HCT116 (cell line): Measurements from ENCODE around the gene CNOT2. TPM values are rescaled to one million over a fixed set of nuclear protein-coding genes. Genes with fewer than 3 reads are reported as not detected.

ENCODE experiments used
- ATAC-seq: fragments of 200-7000 bp; cut with Tn5 transposase; 2 replicates; pipeline ENCODE4 v1.9.1; 2020; ENCODE audit warnings: mild to moderate bottlenecking, moderate library complexity
- BruUV-seq: library from RNA; stranded (reverse); fragments of 400-500 nt; replicated peaks from 2 replicates; lab custom pipeline; 2021; lab: Mats Ljungman, UMichigan
- CTCF ChIA-PET: fragments of 300-600 bp; sonication (Branson Sonifier 250); formaldehyde crosslinking; loops from one replicate; lab custom pipeline; 2021; ENCODE audit warnings: antibody characterized with exemption; lab: Charles Lee
- POLR2A ChIA-PET: fragments of 300-600, 350-600 bp; sonication (Branson Sonifier 250); formaldehyde crosslinking; loops from one replicate; lab custom pipeline; 2021; ENCODE audit warnings: antibody characterized with exemption; lab: Charles Lee
- RAD21 ChIA-PET, 2 experiments: fragments of 300-600 bp; sonication (Branson Sonifier 250); formaldehyde crosslinking; loops; one replicate each; lab custom pipeline; 2023; ENCODE audit warnings: low total read pairs in 2 of 2; ENCODE audit not compliant: uncharacterized antibody in 2 of 2, unreplicated experiment in 2 of 2, low non-redundant PET in 1 of 2; lab: Charles Lee
- DNase-seq: peaks from one replicate; pipeline ENCODE4 v3.0.0-alpha.2; 2010; ENCODE audit warnings: low read depth, low spot score
- H2AFZ ChIP-seq: fragments of 200-600 bp; shearing (Covaris generic), sonication (generic); 2 replicates; pipeline ENCODE4 v1.6.1; 2017; ENCODE audit warnings: low read depth, mixed run types, mixed read lengths, antibody characterized with exemption, low read length; ENCODE audit not compliant: poor library complexity, severe bottlenecking
- H3K27ac ChIP-seq: 2 replicates; pipeline ENCODE4 v1.5.1; 2012; ENCODE audit warnings: low read depth, low read length
- H3K27me3 ChIP-seq: fragments of 200-600 bp; sonication (generic); 2 replicates; pipeline ENCODE4 v1.6.1; 2016; ENCODE audit warnings: mixed run types, low read length, mixed read lengths; ENCODE audit not compliant: insufficient read depth
- H3K36me3 ChIP-seq, 2 experiments: fragments of 200-500 bp in 1 of 2; fragments of 200-600 bp in 1 of 2; sonication (Bioruptor generic) in 1 of 2; sonication (generic) in 1 of 2; 2 replicates each; pipeline versions ENCODE4 v1.5.1 to v1.6.1; 2014 to 2016; ENCODE audit warnings: low read length in 2 of 2, inconsistent platforms in 1 of 2, mixed read lengths in 1 of 2, mixed run types in 1 of 2; ENCODE audit not compliant: insufficient read depth in 2 of 2, control insufficient read depth in 1 of 2
- H3K4me1 ChIP-seq, 2 experiments: fragments of 200-600 bp in 1 of 2; sonication (generic) in 1 of 2; 2 replicates each; pipeline versions ENCODE4 v1.5.1 to v1.6.1; 2012 to 2017; ENCODE audit warnings: low read length in 2 of 2, inconsistent platforms in 1 of 2, mild to moderate bottlenecking in 1 of 2, mixed read lengths in 1 of 2, mixed run types in 1 of 2, moderate library complexity in 1 of 2; ENCODE audit not compliant: insufficient read depth in 2 of 2, control insufficient read depth in 1 of 2
- H3K4me2 ChIP-seq: fragments of 200-600 bp; sonication (generic); 2 replicates; pipeline ENCODE4 v1.6.1; 2017; ENCODE audit warnings: mixed run types, low read length, mixed read lengths
- H3K4me3 ChIP-seq, 2 experiments: fragments of 200-600 bp in 1 of 2; sonication (generic) in 1 of 2; replicated peaks in 1 of 2; 2 replicates each; pipeline ENCODE4 v1.5.1; 2011 to 2016; ENCODE audit warnings: low read length in 2 of 2, control low read depth in 1 of 2, low read depth in 1 of 2, mild to moderate bottlenecking in 1 of 2, mixed read lengths in 1 of 2, mixed run types in 1 of 2
- H3K79me2 ChIP-seq: fragments of 200-600 bp; sonication (generic); 2 replicates; pipeline ENCODE4 v1.6.1; 2017; ENCODE audit warnings: mild to moderate bottlenecking, mixed run types, low read length, moderate library complexity, mixed read lengths; ENCODE audit not compliant: insufficient read depth
- H3K9ac ChIP-seq: fragments of 200-600 bp; sonication (generic); 2 replicates; pipeline ENCODE4 v1.6.1; 2016; ENCODE audit warnings: low read length, mixed read lengths
- H3K9me2 ChIP-seq: fragments of 200-600 bp; sonication (generic), shearing (Covaris generic); 2 replicates; pipeline ENCODE4 v1.6.1; 2017; ENCODE audit warnings: mixed run types, mild to moderate bottlenecking, moderate library complexity; ENCODE audit not compliant: insufficient read depth
- H3K9me3 ChIP-seq, 2 experiments: fragments of 200-500 bp in 1 of 2; fragments of 200-600 bp in 1 of 2; sonication (Bioruptor generic) in 1 of 2; sonication (generic) in 1 of 2; 2 replicates each; pipeline ENCODE4 v1.6.1; 2014 to 2017; ENCODE audit warnings: low read length in 2 of 2, mixed read lengths in 2 of 2, inconsistent platforms in 1 of 2, low read depth in 1 of 2, mild to moderate bottlenecking in 1 of 2, mixed run types in 1 of 2, moderate library complexity in 1 of 2; ENCODE audit not compliant: control insufficient read depth in 1 of 2, insufficient read depth in 1 of 2
- H4K20me1 ChIP-seq: fragments of 200-600 bp; sonication (generic), shearing (Covaris generic); 2 replicates; pipeline ENCODE4 v1.6.1; 2017; ENCODE audit warnings: mixed run types, mild to moderate bottlenecking, moderate library complexity; ENCODE audit not compliant: insufficient read depth
- EGR1 ChIP-seq: IDR thresholded peaks from 2 replicates; pipeline ENCODE4 v1.6.1; 2012; ENCODE audit warnings: low read depth
- EZH2phosphoT487 ChIP-seq: fragments of 200-600 bp; IDR thresholded peaks from 2 replicates; pipeline ENCODE4 v1.6.1; 2018; ENCODE audit warnings: antibody characterized with exemption, borderline replicate concordance
- JUND ChIP-seq: IDR thresholded peaks from 2 replicates; pipeline ENCODE4 v1.6.1; 2012
- MAX ChIP-seq: IDR thresholded peaks from 2 replicates; pipeline ENCODE4 v1.6.1; 2012
- POLR2A ChIP-seq: IDR thresholded peaks from 2 replicates; pipeline ENCODE4 v1.7.0; 2011; ENCODE audit warnings: borderline replicate concordance; ENCODE audit not compliant: insufficient read depth, insufficient read length; ENCODE audit errors: extremely low read depth
- RAD21 ChIP-seq: IDR thresholded peaks from 2 replicates; pipeline ENCODE4 v1.6.1; 2012; ENCODE audit warnings: low read depth, mild to moderate bottlenecking
- SIN3A ChIP-seq: IDR thresholded peaks from 2 replicates; pipeline ENCODE4 v1.6.1; 2012; ENCODE audit warnings: low read depth
- SRF ChIP-seq: IDR thresholded peaks from 2 replicates; pipeline ENCODE4 v1.6.1; 2012; ENCODE audit warnings: low read depth
- TCF7L2 ChIP-seq: IDR thresholded peaks from 2 replicates; pipeline ENCODE4 v1.7.0; 2011; ENCODE audit warnings: borderline replicate concordance, inconsistent platforms; ENCODE audit not compliant: insufficient read depth, insufficient read length; ENCODE audit errors: extremely low read depth
- YY1 ChIP-seq: IDR thresholded peaks from 2 replicates; pipeline ENCODE4 v1.6.1; 2011; ENCODE audit warnings: low read length, low read depth, moderate library complexity, mild to moderate bottlenecking; ENCODE audit not compliant: insufficient replicate concordance; ENCODE audit errors: extremely low read depth
- ZFX ChIP-seq: fragments of 450-650 bp; IDR thresholded peaks from 2 replicates; pipeline ENCODE4 v1.6.1; 2017
- intact Hi-C: fragments of 100-400 bp; cut with micrococcal nuclease; formaldehyde crosslinking; loops from 2 replicates; pipeline ENCODE4 v1.10.0; 2022
- total RNA-seq: library from RNA; stranded (reverse); gene quantifications from one replicate; pipeline ENCODE4 v1.2.1, GENCODE V29; 2021; ENCODE audit not compliant: unreplicated experiment
- TF ChIP-seq, protein P1 (sequence below), 3 experiments: fragments of 200-600 bp in 1 of 3; sonication (generic) in 1 of 3; IDR thresholded peaks in 2 of 3; conservative IDR thresholded peaks in 1 of 3; 2 replicates each; pipeline ENCODE4 v1.5.1; 2012 to 2017; ENCODE audit warnings: low read depth in 2 of 3, low read length in 2 of 3, antibody characterized with exemption in 1 of 3, borderline replicate concordance in 1 of 3, control low read depth in 1 of 3, mild to moderate bottlenecking in 1 of 3, mixed read lengths in 1 of 3, mixed run types in 1 of 3, moderate library complexity in 1 of 3; ENCODE audit not compliant: insufficient read depth in 1 of 3

The CNOT2 gene
- total RNA-seq, 1 experiment from 2014 or later = 58.7 TPM

GRCh38 chr12:70365648-70366518 lies 122.7 kb downstream of the CNOT2 start, which contains the start of gene KCNMB4:
KCNMB4 (plus strand) TSS chr12:70366290; CDS start chr12:70366735, 445 bp downstream.
- no peaks in the 10 kb centered on the region for H3K9me3 ChIP-seq
- H3K4me3 ChIP-seq = peak within 1 kb of the TSS; percentile 61 to 76
- RAD21 ChIA-PET = no interaction called here
- CTCF ChIA-PET = no interaction called here
- H3K9ac ChIP-seq = peak within 1 kb of the TSS; percentile 53
- ATAC-seq (peak; percentile 76), DNase-seq (no peak)
- H2AFZ ChIP-seq = peak within 1 kb of the TSS; percentile 88
- H3K27ac ChIP-seq = peak within 1 kb of the TSS; percentile 76
- TF ChIP-seq JUND (no peak), EZH2phosphoT487 (no peak), TCF7L2 (peak; percentile 14), ZFX (peak; percentile 35; the same call in 1 of the 2 replicates), RAD21 (no peak), SRF (no peak), MAX (peak; percentile 38), EGR1 (peak; percentile 70), YY1 (no peak), POLR2A (peak; percentile 6), SIN3A (peak; percentile 60; the same call in 1 of the 2 replicates)
- TF ChIP-seq, protein P1, sequence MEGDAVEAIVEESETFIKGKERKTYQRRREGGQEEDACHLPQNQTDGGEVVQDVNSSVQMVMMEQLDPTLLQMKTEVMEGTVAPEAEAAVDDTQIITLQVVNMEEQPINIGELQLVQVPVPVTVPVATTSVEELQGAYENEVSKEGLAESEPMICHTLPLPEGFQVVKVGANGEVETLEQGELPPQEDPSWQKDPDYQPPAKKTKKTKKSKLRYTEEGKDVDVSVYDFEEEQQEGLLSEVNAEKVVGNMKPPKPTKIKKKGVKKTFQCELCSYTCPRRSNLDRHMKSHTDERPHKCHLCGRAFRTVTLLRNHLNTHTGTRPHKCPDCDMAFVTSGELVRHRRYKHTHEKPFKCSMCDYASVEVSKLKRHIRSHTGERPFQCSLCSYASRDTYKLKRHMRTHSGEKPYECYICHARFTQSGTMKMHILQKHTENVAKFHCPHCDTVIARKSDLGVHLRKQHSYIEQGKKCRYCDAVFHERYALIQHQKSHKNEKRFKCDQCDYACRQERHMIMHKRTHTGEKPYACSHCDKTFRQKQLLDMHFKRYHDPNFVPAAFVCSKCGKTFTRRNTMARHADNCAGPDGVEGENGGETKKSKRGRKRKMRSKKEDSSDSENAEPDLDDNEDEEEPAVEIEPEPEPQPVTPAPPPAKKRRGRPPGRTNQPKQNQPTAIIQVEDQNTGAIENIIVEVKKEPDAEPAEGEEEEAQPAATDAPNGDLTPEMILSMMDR (IDR thresholded peaks at IDR 0.05 in 2 of 3, conservative IDR thresholded peaks at IDR 0.05 in 1 of 3; ENCODE audit: borderline replicate concordance in 1 of 3, insufficient read depth in 1 of 3, low read depth in 2 of 3, low read length in 2 of 3) = no peak
- peaks cover 0 to 17% of the 10 kb centered on the region in 2 experiments; a peak in 3 of 4 replicates for H3K4me1 ChIP-seq
- POLR2A ChIA-PET = interaction anchor here (0.6 kb wide), 1 partner anchor 359 kb away, joined by 3 read pairs; no protein-coding TSS in a partner anchor
- intact Hi-C loops = loop anchor here (5.0 to 10.0 kb wide), 2 partner anchors 124 to 461 kb away; partner anchors contain the start of gene CNOT2
- no peaks in the 10 kb centered on the region for H3K36me3 ChIP-seq
- BruUV-seq = no TSS peak
- peak within 1 kb of the TSS; percentile 92 for H3K4me2 ChIP-seq
- H3K9me2 ChIP-seq = no peaks in the 10 kb centered on the region
- H3K27me3 ChIP-seq = no peaks in the 10 kb centered on the region
- no peaks in the 10 kb centered on the region for H3K79me2 ChIP-seq
- no peaks in the 10 kb centered on the region for H4K20me1 ChIP-seq
